NCI-H2196 treated with DMSO at 0.1 percent for 48 hours (cell line): ENCODE data around the gene KLHL11.
"Not testable (repeated sequence)": the region's sequence is repeated elsewhere in the genome, so short reads cannot be mapped to it uniquely, and the experiment has no call there.

Experiments
- DNase-seq: peaks from one replicate; lab custom pipeline; 2025; ENCODE audit not compliant: unreplicated experiment; lab: John Stamatoyannopoulos, UW

The KLHL11 gene

GRCh38 chr17:41891135-41892020 lies 26.2 kb upstream of the KLHL11 start:
- no peak for DNase-seq

- DNase-seq: no peak
These were observed 23.2 kb upstream of the KLHL11 start for GRCh38 chr17:41888332-41888965.

- DNase-seq: no peak
These were observed 20.5 kb upstream of the KLHL11 start for GRCh38 chr17:41885733-41886132.

- DNase-seq: no peak
These were observed 17.5 kb upstream of the KLHL11 start for GRCh38 chr17:41882756-41883155.

- no peak for DNase-seq
These were observed 14.9 kb upstream of the KLHL11 start for GRCh38 chr17:41880130-41880529.

GRCh38 chr17:41874293-41874670 lies 9.1 kb upstream of the KLHL11 start:
- not testable (repeated sequence) for DNase-seq

- no peak for DNase-seq
These were observed 8.5 kb upstream of the KLHL11 start for GRCh38 chr17:41873559-41874292.

GRCh38 chr17:41871789-41872188 lies 6.6 kb upstream of the KLHL11 start:
- no peak for DNase-seq

- DNase-seq: no peak
These were observed 5.4 kb upstream of the KLHL11 start for GRCh38 chr17:41870627-41871026.

GRCh38 chr17:41870097-41870496 lies 4.9 kb upstream of the KLHL11 start:
- DNase-seq: no peak

GRCh38 chr17:41869426-41869825 lies 4.2 kb upstream of the KLHL11 start:
- no peak for DNase-seq

GRCh38 chr17:41868568-41868967 lies 3.3 kb upstream of the KLHL11 start:
- DNase-seq: no peak

- no peak for DNase-seq
These were observed 322 bp upstream of the KLHL11 start for GRCh38 chr17:41865596-41865893.

GRCh38 chr17:41864498-41864835 lies 756 bp downstream of the KLHL11 start:
- no peak for DNase-seq

- DNase-seq: no peak
These were observed 2.0 kb downstream of the KLHL11 start for GRCh38 chr17:41863074-41863848.

- no peak for DNase-seq
These were observed 4.8 kb downstream of the KLHL11 start for GRCh38 chr17:41860254-41860931.

- DNase-seq: not testable (repeated sequence)
These were observed 13.8 kb downstream of the KLHL11 start for GRCh38 chr17:41851382-41851781.

- DNase-seq: no peak
These were observed 15.8 kb downstream of the KLHL11 start for GRCh38 chr17:41849251-41849990.

GRCh38 chr17:41848788-41849187 lies 16.4 kb downstream of the KLHL11 start:
- no peak for DNase-seq

GRCh38 chr17:41844971-41845370 lies 20.3 kb downstream of the KLHL11 start:
- DNase-seq: no peak
